HepG2 (cell line): ENCODE measurements around the gene AP2B1. TPM values are rescaled to one million over a fixed set of nuclear protein-coding genes. Genes with fewer than 3 reads are reported as not detected.
A peak's percentile ranks its signal among the peaks of the same experiment; 100 is the strongest.

ENCODE experiments used
- AHR ChIP-seq: IDR thresholded peaks from 2 replicates; pipeline ENCODE4 v1.6.1; 2018; ENCODE audit warnings: missing genetic modification reagents, missing compliant biosample characterization
- ARNT ChIP-seq: fragments of 450-650 bp; IDR thresholded peaks from 2 replicates; pipeline ENCODE4 v1.6.1; 2017
- CBFB ChIP-seq: sonication (generic); formaldehyde crosslinking; IDR thresholded peaks from 2 replicates; pipeline ENCODE4 v1.4.0; 2020; ENCODE audit warnings: missing genetic modification reagents
- DNMT1 ChIP-seq: sonication (generic); formaldehyde crosslinking; IDR thresholded peaks from 2 replicates; pipeline ENCODE4 v1.5.1; 2020; ENCODE audit warnings: mild to moderate bottlenecking, missing genetic modification reagents
- KLF12 ChIP-seq: sonication (generic); formaldehyde crosslinking; IDR thresholded peaks from 2 replicates; pipeline ENCODE4 v1.4.0; 2020; ENCODE audit warnings: missing genetic modification reagents, borderline replicate concordance
- LCORL ChIP-seq, 2 experiments: fragments of 450-650 bp in 1 of 2; sonication (generic) in 1 of 2; formaldehyde crosslinking in 1 of 2; IDR thresholded peaks; 2 replicates each; pipeline versions ENCODE4 v1.5.0 to v1.6.1; 2017 to 2020; ENCODE audit warnings: antibody characterized with exemption in 1 of 2, missing genetic modification reagents in 1 of 2
- POLR2AphosphoS2 ChIP-seq: IDR thresholded peaks from 2 replicates; pipeline ENCODE4 v1.6.1; 2011; ENCODE audit warnings: low read depth, low read length, improper control_type of control experiment
- RELA ChIP-seq: sonication (generic); formaldehyde crosslinking; IDR thresholded peaks from 2 replicates; pipeline ENCODE4 v1.4.0; 2020; ENCODE audit warnings: missing genetic modification reagents
- SETDB1 ChIP-seq: sonication (generic); formaldehyde crosslinking; IDR thresholded peaks from 2 replicates; pipeline ENCODE4 v1.5.1; 2020; ENCODE audit warnings: missing genetic modification reagents, mild to moderate bottlenecking, borderline replicate concordance
- SRSF4 ChIP-seq: fragments of 200-400 bp; formaldehyde crosslinking; IDR thresholded peaks from one replicate; pipeline ENCODE4 v1.6.1; 2018; ENCODE audit warnings: mild to moderate bottlenecking, low read depth, low read length, moderate library complexity; ENCODE audit not compliant: poor library complexity, severe bottlenecking
- TRIM24 ChIP-seq: sonication (generic); formaldehyde crosslinking; IDR thresholded peaks from 2 replicates; pipeline ENCODE4 v1.8.0; 2022; ENCODE audit warnings: mild to moderate bottlenecking, missing genetic modification reagents
- ZBTB21 ChIP-seq: sonication (generic); formaldehyde crosslinking; IDR thresholded peaks from 2 replicates; pipeline ENCODE4 v1.4.0; 2020; ENCODE audit warnings: missing genetic modification reagents
- ZC3H4 ChIP-seq: sonication (generic); formaldehyde crosslinking; IDR thresholded peaks from 2 replicates; pipeline ENCODE4 v1.4.0; 2020; ENCODE audit warnings: missing genetic modification reagents, borderline replicate concordance
- ZNF616 ChIP-seq: sonication (generic); formaldehyde crosslinking; IDR thresholded peaks from 2 replicates; pipeline ENCODE4 v1.5.0; 2020; ENCODE audit warnings: low read depth, mild to moderate bottlenecking, missing genetic modification reagents
- ZNF644 ChIP-seq: IDR thresholded peaks from 2 replicates; pipeline ENCODE4 v1.6.1; 2016; ENCODE audit warnings: low read depth
- ZNF878 ChIP-seq: sonication (generic); formaldehyde crosslinking; IDR thresholded peaks from 2 replicates; pipeline ENCODE4 v1.8.1; 2023; ENCODE audit warnings: mild to moderate bottlenecking, missing genetic modification reagents, moderate library complexity
- polyA plus RNA-seq, 8 experiments: library from polyadenylated mRNA; depleted of rRNA in 3 of 8; stranded (reverse) in 7 of 8; unstranded in 1 of 8; fragments of >200 nt; fragmentation: Illumina TruSeq in 4 of 8; extraction: Trizol in 4 of 8; gene quantifications; 2 replicates each; pipeline versions ENCODE4 v1.2.1 to v1.2.3, GENCODE V29; 2011 to 2016; ENCODE audit warnings: low read depth in 4 of 8, missing spikeins in 1 of 8, mixed read lengths in 1 of 8; ENCODE audit not compliant: insufficient read depth in 1 of 8
- total RNA-seq, 5 experiments: library from RNA; depleted of rRNA; stranded (reverse); fragments of >200 nt; fragmentation: Illumina TruSeq; extraction: Trizol; gene quantifications; 2 replicates each; pipeline ENCODE4 v1.2.3, GENCODE V29; 2016; ENCODE audit warnings: low read depth in 1 of 5
- TF ChIP-seq, protein P1 (sequence below): sonication (generic); formaldehyde crosslinking; IDR thresholded peaks from 2 replicates; pipeline ENCODE4 v1.4.0; 2020; ENCODE audit warnings: mild to moderate bottlenecking, low read depth, missing genetic modification reagents
- TF ChIP-seq, protein P2 (sequence below): sonication (generic); formaldehyde crosslinking; IDR thresholded peaks from 2 replicates; pipeline ENCODE4 v1.4.0; 2020; ENCODE audit warnings: missing genetic modification reagents
- TF ChIP-seq, protein P3 (sequence below), 2 experiments: fragments of 450-650 bp in 1 of 2; sonication (generic) in 1 of 2; formaldehyde crosslinking in 1 of 2; IDR thresholded peaks; 2 replicates each; pipeline versions ENCODE4 v1.6.1 to v1.8.0; 2016 to 2022; ENCODE audit warnings: antibody characterized with exemption in 1 of 2, mild to moderate bottlenecking in 1 of 2, missing genetic modification reagents in 1 of 2

Gene AP2B1
- total and polyA plus RNA-seq, 2 of the 13 experiments (the other 11 are each of a cell fraction or from before 2014, with no cell fraction given), result 23.8 to 71.3 TPM

DNA sequence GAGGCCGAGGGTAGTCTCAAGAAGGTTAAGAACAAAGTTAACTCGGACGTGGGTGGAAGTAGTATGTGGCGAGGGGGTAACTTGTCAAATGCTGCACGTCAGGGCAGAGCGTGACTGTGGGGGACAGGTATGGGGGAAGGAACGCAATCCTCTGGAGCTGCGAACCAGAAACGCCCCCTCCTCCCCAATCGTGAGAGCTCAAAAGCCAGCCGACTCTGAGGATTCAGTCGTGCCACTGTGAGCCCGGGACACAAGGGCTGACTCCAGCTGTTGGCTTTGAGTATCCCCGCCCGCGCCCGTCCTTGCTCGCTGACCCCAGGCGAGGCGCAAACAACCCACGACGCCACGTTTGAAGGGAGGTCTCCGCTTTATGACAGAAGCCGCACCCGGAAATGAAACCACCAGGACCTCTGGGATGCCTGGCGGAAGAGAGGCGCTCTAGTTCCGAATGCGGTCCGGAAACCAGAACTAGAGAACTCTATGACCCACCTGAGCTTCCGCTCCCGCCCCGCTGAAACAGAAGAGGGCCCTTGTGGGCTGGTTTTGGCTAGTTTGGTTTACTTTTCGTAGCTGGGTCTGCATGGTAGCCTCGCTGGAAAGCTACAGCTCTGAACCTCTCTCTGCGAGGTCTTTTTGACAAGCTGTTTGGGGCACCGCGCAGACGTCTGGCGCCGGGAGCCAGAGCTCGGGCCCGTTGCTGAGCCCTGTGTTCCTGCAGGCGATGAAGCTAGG is 8.8 kb upstream of the AP2B1 start, which contains the start of gene PEX12 (continued):
- 0 out of 2 replicates have a peak, but pooled peaks have one; percentile 26 for TF ChIP-seq DNMT1 (CRISPR knock-in tag)
- TF ChIP-seq, protein P1, sequence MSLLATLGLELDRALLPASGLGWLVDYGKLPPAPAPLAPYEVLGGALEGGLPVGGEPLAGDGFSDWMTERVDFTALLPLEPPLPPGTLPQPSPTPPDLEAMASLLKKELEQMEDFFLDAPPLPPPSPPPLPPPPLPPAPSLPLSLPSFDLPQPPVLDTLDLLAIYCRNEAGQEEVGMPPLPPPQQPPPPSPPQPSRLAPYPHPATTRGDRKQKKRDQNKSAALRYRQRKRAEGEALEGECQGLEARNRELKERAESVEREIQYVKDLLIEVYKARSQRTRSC (CRISPR knock-in tag), result 0 out of 2 replicates have a peak, but pooled peaks have one; percentile 32
- TF ChIP-seq ZBTB21 (CRISPR knock-in tag), result peak; percentile 94
- TF ChIP-seq ZNF878 (CRISPR knock-in tag), result no peak
- TF ChIP-seq AHR, result 0 out of 2 replicates have a peak, but pooled peaks have one; percentile 30
- TF ChIP-seq TRIM24 (CRISPR knock-in tag), result no peak
- TF ChIP-seq, protein P2, sequence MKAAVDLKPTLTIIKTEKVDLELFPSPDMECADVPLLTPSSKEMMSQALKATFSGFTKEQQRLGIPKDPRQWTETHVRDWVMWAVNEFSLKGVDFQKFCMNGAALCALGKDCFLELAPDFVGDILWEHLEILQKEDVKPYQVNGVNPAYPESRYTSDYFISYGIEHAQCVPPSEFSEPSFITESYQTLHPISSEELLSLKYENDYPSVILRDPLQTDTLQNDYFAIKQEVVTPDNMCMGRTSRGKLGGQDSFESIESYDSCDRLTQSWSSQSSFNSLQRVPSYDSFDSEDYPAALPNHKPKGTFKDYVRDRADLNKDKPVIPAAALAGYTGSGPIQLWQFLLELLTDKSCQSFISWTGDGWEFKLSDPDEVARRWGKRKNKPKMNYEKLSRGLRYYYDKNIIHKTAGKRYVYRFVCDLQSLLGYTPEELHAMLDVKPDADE (CRISPR knock-in tag), result no peak
- no peak; the same call in 1 of the 2 replicates for TF ChIP-seq KLF12
- TF ChIP-seq CBFB, result 0 out of 2 replicates have a peak, but pooled peaks have one; percentile 50
- TF ChIP-seq ZNF644 (CRISPR knock-in tag), result no peak
- no peak for TF ChIP-seq SRSF4
- TF ChIP-seq, protein P3, sequence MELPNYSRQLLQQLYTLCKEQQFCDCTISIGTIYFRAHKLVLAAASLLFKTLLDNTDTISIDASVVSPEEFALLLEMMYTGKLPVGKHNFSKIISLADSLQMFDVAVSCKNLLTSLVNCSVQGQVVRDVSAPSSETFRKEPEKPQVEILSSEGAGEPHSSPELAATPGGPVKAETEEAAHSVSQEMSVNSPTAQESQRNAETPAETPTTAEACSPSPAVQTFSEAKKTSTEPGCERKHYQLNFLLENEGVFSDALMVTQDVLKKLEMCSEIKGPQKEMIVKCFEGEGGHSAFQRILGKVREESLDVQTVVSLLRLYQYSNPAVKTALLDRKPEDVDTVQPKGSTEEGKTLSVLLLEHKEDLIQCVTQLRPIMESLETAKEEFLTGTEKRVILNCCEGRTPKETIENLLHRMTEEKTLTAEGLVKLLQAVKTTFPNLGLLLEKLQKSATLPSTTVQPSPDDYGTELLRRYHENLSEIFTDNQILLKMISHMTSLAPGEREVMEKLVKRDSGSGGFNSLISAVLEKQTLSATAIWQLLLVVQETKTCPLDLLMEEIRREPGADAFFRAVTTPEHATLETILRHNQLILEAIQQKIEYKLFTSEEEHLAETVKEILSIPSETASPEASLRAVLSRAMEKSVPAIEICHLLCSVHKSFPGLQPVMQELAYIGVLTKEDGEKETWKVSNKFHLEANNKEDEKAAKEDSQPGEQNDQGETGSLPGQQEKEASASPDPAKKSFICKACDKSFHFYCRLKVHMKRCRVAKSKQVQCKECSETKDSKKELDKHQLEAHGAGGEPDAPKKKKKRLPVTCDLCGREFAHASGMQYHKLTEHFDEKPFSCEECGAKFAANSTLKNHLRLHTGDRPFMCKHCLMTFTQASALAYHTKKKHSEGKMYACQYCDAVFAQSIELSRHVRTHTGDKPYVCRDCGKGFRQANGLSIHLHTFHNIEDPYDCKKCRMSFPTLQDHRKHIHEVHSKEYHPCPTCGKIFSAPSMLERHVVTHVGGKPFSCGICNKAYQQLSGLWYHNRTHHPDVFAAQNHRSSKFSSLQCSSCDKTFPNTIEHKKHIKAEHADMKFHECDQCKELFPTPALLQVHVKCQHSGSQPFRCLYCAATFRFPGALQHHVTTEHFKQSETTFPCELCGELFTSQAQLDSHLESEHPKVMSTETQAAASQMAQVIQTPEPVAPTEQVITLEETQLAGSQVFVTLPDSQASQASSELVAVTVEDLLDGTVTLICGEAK (IDR thresholded peaks at IDR 0.05), result peak; percentile 63; the same call in 1 of the 2 replicates
- TF ChIP-seq, protein P3 (CRISPR knock-in tag; IDR thresholded peaks at IDR 0.05), result peak; percentile 84
- TF ChIP-seq ZNF616, result no peak
- TF ChIP-seq LCORL (IDR thresholded peaks at IDR 0.05), result no peak
- no peak; the same call in 1 of the 2 replicates for TF ChIP-seq LCORL (CRISPR knock-in tag; IDR thresholded peaks at IDR 0.05)
- TF ChIP-seq ARNT, result no peak
- TF ChIP-seq RELA (CRISPR knock-in tag), result no peak
- no peak for TF ChIP-seq ZC3H4 (CRISPR knock-in tag)
- TF ChIP-seq POLR2AphosphoS2, result no peak
- TF ChIP-seq SETDB1 (CRISPR knock-in tag), result no peak
